K562 (cell line): ENCODE measurements around the gene DNAJB1. TPM values are rescaled to one million over a fixed set of nuclear protein-coding genes. Genes with fewer than 3 reads are reported as not detected.

ENCODE experiments used
- ARID1B ChIP-seq: fragments of 450-650 bp; IDR thresholded peaks from 2 replicates; pipeline ENCODE4 v1.6.1; 2016; ENCODE audit warnings: antibody characterized with exemption, mild to moderate bottlenecking, inconsistent platforms
- EHMT2 ChIP-seq: fragments of 450-650 bp; IDR thresholded peaks from 2 replicates; pipeline ENCODE4 v1.6.1; 2018; ENCODE audit warnings: antibody characterized with exemption
- ELF1 ChIP-seq: fragments of 200-800 bp; sonication (Bioruptor generic); IDR thresholded peaks from 2 replicates; pipeline ENCODE4 v1.6.1; 2016; ENCODE audit warnings: missing genetic modification characterization, missing compliant biosample characterization
- FOXA3 ChIP-seq, 2 experiments: fragments of 450-650 bp in 1 of 2; sonication (generic) in 1 of 2; formaldehyde crosslinking; IDR thresholded peaks in 1 of 2; conservative IDR thresholded peaks in 1 of 2; 2 replicates each; pipeline versions ENCODE4 v1.4.0 to v1.8.0; 2020 to 2022; ENCODE audit warnings: mild to moderate bottlenecking in 2 of 2, missing genetic modification reagents in 1 of 2
- GTF2A2 ChIP-seq: IDR thresholded peaks from 2 replicates; pipeline ENCODE4 v1.6.1; 2016; ENCODE audit warnings: mild to moderate bottlenecking, missing genetic modification characterization, missing compliant biosample characterization
- HEY1 ChIP-seq: fragments of 250-450 bp; sonication (Bioruptor Pico); IDR thresholded peaks from 2 replicates; pipeline ENCODE4 v1.5.0; 2020; ENCODE audit warnings: mild to moderate bottlenecking, moderate library complexity, borderline replicate concordance
- MCM3 ChIP-seq: fragments of 450-650 bp; IDR thresholded peaks from 2 replicates; pipeline ENCODE4 v1.6.1; 2016
- MCM7 ChIP-seq, 2 experiments: fragments of 450-650 bp; IDR thresholded peaks; 2 replicates each; pipeline ENCODE4 v1.6.1; 2016 to 2018
- PURB ChIP-seq: sonication (generic); formaldehyde crosslinking; IDR thresholded peaks from 2 replicates; pipeline ENCODE4 v1.9.0; 2021; ENCODE audit warnings: low read depth, mild to moderate bottlenecking, missing genetic modification reagents
- RFX5 ChIP-seq: IDR thresholded peaks from 2 replicates; pipeline ENCODE4 v1.6.1; 2011; ENCODE audit warnings: low read depth, mild to moderate bottlenecking, improper control_type of control experiment, low read length
- TCF7 ChIP-seq: sonication (generic); IDR thresholded peaks from 2 replicates; pipeline ENCODE4 v1.6.1; 2016; ENCODE audit warnings: antibody characterized with exemption, borderline replicate concordance
- TFAM ChIP-seq: fragments of 250-450 bp; sonication (Bioruptor Pico); conservative IDR thresholded peaks from 2 replicates; pipeline ENCODE4 v1.5.0; 2021; ENCODE audit warnings: mild to moderate bottlenecking, moderate library complexity
- ZNF197 ChIP-seq: fragments of 200-800 bp; sonication (Bioruptor generic); IDR thresholded peaks from 2 replicates; pipeline ENCODE4 v1.6.1; 2016; ENCODE audit warnings: low read depth, missing genetic modification characterization, missing compliant biosample characterization
- ZNF589 ChIP-seq: fragments of 200-800 bp; sonication (Bioruptor generic); IDR thresholded peaks from 2 replicates; pipeline ENCODE4 v1.6.1; 2016; ENCODE audit warnings: low read depth, missing genetic modification characterization, missing compliant biosample characterization
- ZNF592 ChIP-seq: fragments of 450-650 bp; IDR thresholded peaks from 2 replicates; pipeline ENCODE4 v1.6.1; 2017; ENCODE audit warnings: antibody characterized with exemption, mild to moderate bottlenecking
- ZSCAN29 ChIP-seq: fragments of 450-650 bp; IDR thresholded peaks from 2 replicates; pipeline ENCODE4 v1.6.1; 2017
- polyA plus RNA-seq, 8 experiments: library from polyadenylated mRNA; depleted of rRNA in 4 of 8; stranded (reverse) in 5 of 8; unstranded in 3 of 8; fragments of >200 nt; fragmentation: Nextera tagmentation in 2 of 8; fragmentation: Illumina TruSeq in 1 of 8; extraction: Ambion mirVana in 2 of 8; extraction: Trizol in 1 of 8; gene quantifications; 2 replicates each; pipeline versions ENCODE4 v1.2.1 to v1.2.3, GENCODE V29; 2011 to 2014; ENCODE audit warnings: inconsistent platforms in 1 of 8, missing spikeins in 1 of 8
- total RNA-seq, 7 experiments: library from RNA; depleted of rRNA in 6 of 7; stranded (reverse); fragments of >200 nt in 6 of 7; fragmentation: Illumina TruSeq in 2 of 7; extraction: Trizol in 2 of 7; gene quantifications; 2 replicates each; pipeline versions ENCODE4 v1.2.1 to v1.2.3, GENCODE V29; 2011 to 2021; ENCODE audit warnings: low replicate concordance in 1 of 7
- TF ChIP-seq, protein P1 (sequence below): sonication (generic); formaldehyde crosslinking; IDR thresholded peaks from 2 replicates; pipeline ENCODE4 v1.8.0; 2022; ENCODE audit warnings: missing genetic modification reagents, mild to moderate bottlenecking, borderline replicate concordance
- TF ChIP-seq, protein P2 (sequence below): sonication (generic); formaldehyde crosslinking; IDR thresholded peaks from 2 replicates; pipeline ENCODE4 v1.8.1; 2023; ENCODE audit warnings: mild to moderate bottlenecking, missing genetic modification reagents
- TF ChIP-seq, protein P3 (sequence below): sonication (generic); formaldehyde crosslinking; IDR thresholded peaks from 2 replicates; pipeline ENCODE4 v1.4.0; 2020; ENCODE audit warnings: mild to moderate bottlenecking, missing genetic modification reagents

DNAJB1 gene
- total and polyA plus RNA-seq, 9 of the 15 experiments (the other 6 are each of a cell fraction or from before 2014, with no cell fraction given), result 13.2 to 113 (median 62.1) TPM

GRCh38 chr19:14528419-14529253 lies 10.4 kb upstream of the DNAJB1 start (continued):
- TF ChIP-seq, protein P1, sequence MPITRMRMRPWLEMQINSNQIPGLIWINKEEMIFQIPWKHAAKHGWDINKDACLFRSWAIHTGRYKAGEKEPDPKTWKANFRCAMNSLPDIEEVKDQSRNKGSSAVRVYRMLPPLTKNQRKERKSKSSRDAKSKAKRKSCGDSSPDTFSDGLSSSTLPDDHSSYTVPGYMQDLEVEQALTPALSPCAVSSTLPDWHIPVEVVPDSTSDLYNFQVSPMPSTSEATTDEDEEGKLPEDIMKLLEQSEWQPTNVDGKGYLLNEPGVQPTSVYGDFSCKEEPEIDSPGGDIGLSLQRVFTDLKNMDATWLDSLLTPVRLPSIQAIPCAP (CRISPR knock-in tag), result no peak
- TF ChIP-seq ZNF589 (CRISPR knock-in tag), result no peak
- no peak for TF ChIP-seq HEY1
- TF ChIP-seq GTF2A2 (tag), result no peak
- TF ChIP-seq, protein P2, sequence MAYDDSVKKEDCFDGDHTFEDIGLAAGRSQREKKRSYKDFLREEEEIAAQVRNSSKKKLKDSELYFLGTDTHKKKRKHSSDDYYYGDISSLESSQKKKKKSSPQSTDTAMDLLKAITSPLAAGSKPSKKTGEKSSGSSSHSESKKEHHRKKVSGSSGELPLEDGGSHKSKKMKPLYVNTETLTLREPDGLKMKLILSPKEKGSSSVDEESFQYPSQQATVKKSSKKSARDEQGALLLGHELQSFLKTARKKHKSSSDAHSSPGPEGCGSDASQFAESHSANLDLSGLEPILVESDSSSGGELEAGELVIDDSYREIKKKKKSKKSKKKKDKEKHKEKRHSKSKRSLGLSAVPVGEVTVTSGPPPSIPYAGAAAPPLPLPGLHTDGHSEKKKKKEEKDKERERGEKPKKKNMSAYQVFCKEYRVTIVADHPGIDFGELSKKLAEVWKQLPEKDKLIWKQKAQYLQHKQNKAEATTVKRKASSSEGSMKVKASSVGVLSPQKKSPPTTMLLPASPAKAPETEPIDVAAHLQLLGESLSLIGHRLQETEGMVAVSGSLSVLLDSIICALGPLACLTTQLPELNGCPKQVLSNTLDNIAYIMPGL, result no peak
- no peak for TF ChIP-seq FOXA3 (CRISPR knock-in tag; conservative IDR thresholded peaks at IDR 0.05 in 1 of 2, IDR thresholded peaks at IDR 0.05 in 1 of 2)
- TF ChIP-seq TCF7, result 0 out of 2 replicates have a peak, but pooled peaks have one; percentile 55
- no peak for TF ChIP-seq ELF1 (tag)
- TF ChIP-seq PURB (CRISPR knock-in tag), result no peak
- no peak for TF ChIP-seq RFX5
- TF ChIP-seq ZNF197 (CRISPR knock-in tag), result no peak
- TF ChIP-seq MCM3, result no peak
- TF ChIP-seq TFAM, result no peak
- TF ChIP-seq, protein P3, sequence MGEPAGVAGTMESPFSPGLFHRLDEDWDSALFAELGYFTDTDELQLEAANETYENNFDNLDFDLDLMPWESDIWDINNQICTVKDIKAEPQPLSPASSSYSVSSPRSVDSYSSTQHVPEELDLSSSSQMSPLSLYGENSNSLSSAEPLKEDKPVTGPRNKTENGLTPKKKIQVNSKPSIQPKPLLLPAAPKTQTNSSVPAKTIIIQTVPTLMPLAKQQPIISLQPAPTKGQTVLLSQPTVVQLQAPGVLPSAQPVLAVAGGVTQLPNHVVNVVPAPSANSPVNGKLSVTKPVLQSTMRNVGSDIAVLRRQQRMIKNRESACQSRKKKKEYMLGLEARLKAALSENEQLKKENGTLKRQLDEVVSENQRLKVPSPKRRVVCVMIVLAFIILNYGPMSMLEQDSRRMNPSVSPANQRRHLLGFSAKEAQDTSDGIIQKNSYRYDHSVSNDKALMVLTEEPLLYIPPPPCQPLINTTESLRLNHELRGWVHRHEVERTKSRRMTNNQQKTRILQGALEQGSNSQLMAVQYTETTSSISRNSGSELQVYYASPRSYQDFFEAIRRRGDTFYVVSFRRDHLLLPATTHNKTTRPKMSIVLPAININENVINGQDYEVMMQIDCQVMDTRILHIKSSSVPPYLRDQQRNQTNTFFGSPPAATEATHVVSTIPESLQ (CRISPR knock-in tag), result no peak
- TF ChIP-seq MCM7 (IDR thresholded peaks at IDR 0.05), result no peak
- TF ChIP-seq ARID1B, result peak; percentile 66
- TF ChIP-seq ZSCAN29, result no peak
- no peak for TF ChIP-seq ZNF592
- no peak for TF ChIP-seq EHMT2
